IMR-90 (cell line): ENCODE results near the gene TPTE. TPM values are rescaled to one million over a fixed set of nuclear protein-coding genes. Genes with fewer than 3 reads are reported as not detected.
"Not testable (repeated sequence)": the region's sequence is repeated elsewhere in the genome, so short reads cannot be mapped to it uniquely, and the experiment has no call there.

Experiments
- ATAC-seq: fragments of 200-7000 bp; cut with Tn5 transposase; 2 replicates; pipeline ENCODE4 v1.9.1; 2020; ENCODE audit warnings: low read depth, mild to moderate bottlenecking, moderate library complexity
- BruUV-seq: library from RNA; stranded (reverse); fragments of 400-500 nt; replicated peaks from 2 replicates; lab custom pipeline; 2021; lab: Mats Ljungman, UMichigan
- CTCF ChIA-PET: fragments of 300-600 bp; formaldehyde crosslinking; extraction: SDS; loops from one replicate; lab custom pipeline; 2021; ENCODE audit warnings: antibody characterized with exemption; lab: Yijun Ruan, JAX
- POLR2A ChIA-PET: fragments of 300-600 bp; sonication (Branson Sonifier 250); formaldehyde crosslinking; loops from one replicate; lab custom pipeline; 2022; ENCODE audit warnings: antibody characterized with exemption; ENCODE audit not compliant: unreplicated experiment; lab: Charles Lee
- DNase-seq: peaks from one replicate; pipeline ENCODE4 v3.0.0; 2013
- H2AFZ ChIP-seq: replicated peaks from 2 replicates; pipeline ENCODE3; 2013; ENCODE audit warnings: low read length, mild to moderate bottlenecking; ENCODE audit not compliant: poor library complexity
- H2AK5ac ChIP-seq: 2 replicates; pipeline ENCODE4 v1.6.1; 2013; ENCODE audit warnings: low read depth, low read length, inconsistent platforms
- H2AK9ac ChIP-seq: replicated peaks from 2 replicates; pipeline ENCODE3; 2013; ENCODE audit warnings: mild to moderate bottlenecking, low read depth, low read length, moderate library complexity; ENCODE audit not compliant: poor library complexity
- H2BK120ac ChIP-seq: 2 replicates; pipeline ENCODE4 v1.6.1; 2013; ENCODE audit warnings: low read depth, low read length, inconsistent platforms
- H2BK15ac ChIP-seq: 3 replicates; pipeline ENCODE4 v1.6.1; 2013; ENCODE audit warnings: low read depth, low read length, inconsistent platforms
- H2BK20ac ChIP-seq: 2 replicates; pipeline ENCODE4 v1.6.1; 2013; ENCODE audit warnings: low read depth, mild to moderate bottlenecking, inconsistent platforms, low read length, moderate library complexity
- H2BK5ac ChIP-seq: 2 replicates; pipeline ENCODE4 v1.6.1; 2013; ENCODE audit warnings: mild to moderate bottlenecking, low read depth, low read length, inconsistent platforms; ENCODE audit not compliant: poor library complexity, severe bottlenecking
- H3K14ac ChIP-seq: replicated peaks from 2 replicates; pipeline ENCODE4 v1.6.1; 2013; ENCODE audit warnings: low read depth, low read length, inconsistent platforms
- H3K18ac ChIP-seq: 2 replicates; pipeline ENCODE4 v1.6.1; 2013; ENCODE audit warnings: low read depth, low read length, control low read depth
- H3K23ac ChIP-seq: 2 replicates; pipeline ENCODE4 v1.6.1; 2013; ENCODE audit warnings: low read depth, low read length, inconsistent platforms
- H3K27ac ChIP-seq: 2 replicates; pipeline ENCODE4 v1.5.1; 2013; ENCODE audit warnings: mild to moderate bottlenecking, control low read depth, low read length; ENCODE audit not compliant: insufficient read depth
- H3K27me3 ChIP-seq: 2 replicates; pipeline ENCODE4 v1.6.1; 2013; ENCODE audit warnings: low read length; ENCODE audit not compliant: control insufficient read depth, insufficient read depth
- H3K36me3 ChIP-seq: 2 replicates; pipeline ENCODE4 v1.6.1; 2013; ENCODE audit warnings: low read length, mixed read lengths; ENCODE audit not compliant: control insufficient read depth, insufficient read depth
- H3K4ac ChIP-seq: 2 replicates; pipeline ENCODE4 v1.6.1; 2013; ENCODE audit warnings: low read depth, low read length, inconsistent platforms
- H3K4me1 ChIP-seq: 2 replicates; pipeline ENCODE4 v1.6.1; 2013; ENCODE audit warnings: low read length, mixed read lengths; ENCODE audit not compliant: control insufficient read depth, insufficient read depth
- H3K4me2 ChIP-seq: 2 replicates; pipeline ENCODE4 v1.6.1; 2013; ENCODE audit warnings: low read depth, mild to moderate bottlenecking, control low read depth, low read length, moderate library complexity
- H3K4me3 ChIP-seq: 2 replicates; pipeline ENCODE4 v1.5.1; 2013; ENCODE audit warnings: low read depth, mild to moderate bottlenecking, control low read depth, low read length, moderate library complexity; ENCODE audit not compliant: insufficient read depth
- H3K56ac ChIP-seq: 2 replicates; pipeline ENCODE4 v1.6.1; 2013; ENCODE audit warnings: low read length, inconsistent platforms; ENCODE audit not compliant: insufficient read depth; ENCODE audit errors: extremely low read depth
- H3K79me1 ChIP-seq, 2 experiments: 2 replicates each; pipeline ENCODE4 v1.6.1; 2013; ENCODE audit warnings: low read length in 2 of 2, inconsistent platforms in 1 of 2, low read depth in 1 of 2
- H3K9ac ChIP-seq: 2 replicates; pipeline ENCODE4 v1.6.1; 2013; ENCODE audit warnings: low read depth, low read length, control low read depth
- H3K9me1 ChIP-seq: 2 replicates; pipeline ENCODE4 v1.6.1; 2013; ENCODE audit warnings: low read length, inconsistent platforms; ENCODE audit not compliant: insufficient read depth
- H3K9me3 ChIP-seq: 2 replicates; pipeline ENCODE4 v1.6.1; 2013; ENCODE audit warnings: low read length; ENCODE audit not compliant: control insufficient read depth, insufficient read depth
- H4K20me1 ChIP-seq: 2 replicates; pipeline ENCODE4 v1.6.1; 2013; ENCODE audit warnings: low read length, inconsistent platforms; ENCODE audit not compliant: insufficient read depth
- H4K5ac ChIP-seq: 2 replicates; pipeline ENCODE4 v1.6.1; 2013; ENCODE audit warnings: mild to moderate bottlenecking, low read depth, low read length, control low read depth
- H4K8ac ChIP-seq, 2 experiments: 2 replicates each; pipeline ENCODE4 v1.6.1; 2013; ENCODE audit warnings: low read depth in 2 of 2, low read length in 2 of 2, control low read depth in 1 of 2, inconsistent platforms in 1 of 2
- H4K91ac ChIP-seq: 2 replicates; pipeline ENCODE4 v1.6.1; 2013; ENCODE audit warnings: low read depth, low read length, inconsistent platforms; ENCODE audit not compliant: insufficient read depth
- WGBS, 2 experiments: methylation state at CpG; one replicate each; pipeline versions ENCODE4 v1.1.5 to v1.1.7; 2013; ENCODE audit warnings: missing lambda C conversion rate in 2 of 2; ENCODE audit not compliant: insufficient read length in 1 of 2; ENCODE audit errors: extremely low coverage in 2 of 2; 5-methylcytosine and 5-hydroxymethylcytosine counted together
- dilution Hi-C: fragments of 300-500 bp; cut with HindIII; formaldehyde crosslinking; loops from one replicate; pipeline ENCODE4 v1.14.3; 2018; ENCODE audit warnings: low sequenced_read_pairs; ENCODE audit not compliant: unreplicated experiment
- in situ Hi-C: fragments of 300-500 bp; cut with MboI; formaldehyde crosslinking; loops from 3 replicates; pipeline ENCODE4 v1.14.3; 2019; ENCODE audit warnings: low sequenced_read_pairs, inconsistent platforms, mixed read lengths
- intact Hi-C: fragments of 100-400 bp; cut with micrococcal nuclease; formaldehyde crosslinking; loops from 2 replicates; pipeline ENCODE4 v1.10.0; 2022
- polyA plus RNA-seq, 3 experiments: library from polyadenylated mRNA; depleted of rRNA; stranded (reverse); fragments of >200 nt; gene quantifications; 2 replicates each; pipeline ENCODE4 v1.2.3, GENCODE V29; 2012; ENCODE audit warnings: low replicate concordance in 1 of 3
- total RNA-seq: library from RNA; depleted of rRNA; stranded (reverse); fragments of >200 nt; gene quantifications from 2 replicates; pipeline ENCODE4 v1.2.3, GENCODE V29; 2012

Gene TPTE
- total and polyA plus RNA-seq, 2 of the 4 experiments (the other 2 are of a cell fraction): not detected

- H3K79me1 ChIP-seq, H3K14ac ChIP-seq, H2AK9ac ChIP-seq, H2BK5ac ChIP-seq, intact Hi-C loops, H4K8ac ChIP-seq, H3K4me1 ChIP-seq, H2BK20ac ChIP-seq, H3K9me1 ChIP-seq, H4K5ac ChIP-seq, H2BK120ac ChIP-seq, BruUV-seq, H3K27me3 ChIP-seq, H2BK15ac ChIP-seq, H2AFZ ChIP-seq, H3K9ac ChIP-seq, H3K27ac ChIP-seq, H3K9me3 ChIP-seq, H3K4me3 ChIP-seq, dilution Hi-C loops, H3K36me3 ChIP-seq, POLR2A ChIA-PET, CTCF ChIA-PET, H3K18ac ChIP-seq, H3K56ac ChIP-seq, in situ Hi-C loops, H4K91ac ChIP-seq, H3K23ac ChIP-seq, ATAC-seq, DNase-seq, H2AK5ac ChIP-seq, H3K4ac ChIP-seq, H4K20me1 ChIP-seq, H3K4me2 ChIP-seq: not testable (repeated sequence)
- WGBS, 2 experiments: no CpG with 5 or more reads among the region's 3 CpGs
These were observed 30.9 kb upstream of the TPTE start for GRCh38 chr21:10490453-10490852.
